ENCODE data around the gene MED25.

The MED25 gene

DNA sequence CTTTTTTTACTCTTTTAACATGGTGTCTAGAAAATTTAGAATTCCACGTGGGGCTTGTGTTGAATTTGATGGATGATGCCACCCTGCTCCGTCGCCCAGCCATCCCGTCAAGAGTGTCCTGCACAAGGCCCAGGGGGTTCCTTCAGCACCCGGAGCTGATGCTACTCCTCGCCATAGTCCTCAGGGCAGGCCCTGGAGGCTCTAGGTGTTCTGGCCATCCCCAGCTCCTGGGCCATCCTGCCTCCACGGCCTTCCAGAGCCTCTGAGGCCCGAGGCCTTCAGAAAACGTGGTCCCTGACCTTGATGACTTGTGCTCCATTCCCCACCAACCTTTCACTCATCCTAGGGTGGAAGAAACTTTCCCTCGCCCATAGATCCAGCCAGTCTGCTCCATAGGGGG lies 55.7 kb downstream of the MED25 start:
- DNase-seq (ENCODE audit: low read depth in 2 of 2), result no peak

DNA sequence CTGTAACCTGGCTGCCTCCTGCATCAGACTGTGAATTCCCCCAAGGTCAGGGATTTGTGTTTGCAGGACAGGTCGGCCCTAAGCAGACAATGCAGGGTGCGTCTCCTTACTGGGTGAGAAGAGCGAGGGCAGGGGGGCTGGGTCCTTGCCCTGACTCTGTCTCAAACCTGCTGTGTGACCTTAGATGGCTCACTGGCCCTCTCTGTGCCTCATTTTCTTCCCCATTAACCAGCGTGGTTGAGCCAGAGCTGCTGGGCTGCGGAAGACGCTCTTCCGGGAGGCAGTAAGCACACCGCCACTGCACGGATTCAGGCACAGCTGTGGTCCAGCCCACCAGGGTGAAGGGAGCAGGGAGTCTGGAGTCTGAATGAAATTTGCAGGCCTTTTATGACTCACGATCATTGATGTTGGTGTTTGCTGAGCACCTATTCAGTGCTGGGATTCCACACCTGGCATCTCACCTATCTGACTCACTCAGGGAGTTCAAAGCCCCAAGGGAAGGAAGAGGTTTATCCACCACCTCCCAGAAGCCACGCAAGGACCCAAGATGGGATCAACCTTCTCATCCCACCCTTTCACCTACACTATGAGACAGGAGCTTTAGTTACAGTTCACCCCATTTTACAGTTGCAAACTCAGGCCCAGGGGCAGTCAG lies 56.5 kb downstream of the MED25 start:
- DNase-seq (ENCODE audit: low read depth in 2 of 2), result no peak

DNA sequence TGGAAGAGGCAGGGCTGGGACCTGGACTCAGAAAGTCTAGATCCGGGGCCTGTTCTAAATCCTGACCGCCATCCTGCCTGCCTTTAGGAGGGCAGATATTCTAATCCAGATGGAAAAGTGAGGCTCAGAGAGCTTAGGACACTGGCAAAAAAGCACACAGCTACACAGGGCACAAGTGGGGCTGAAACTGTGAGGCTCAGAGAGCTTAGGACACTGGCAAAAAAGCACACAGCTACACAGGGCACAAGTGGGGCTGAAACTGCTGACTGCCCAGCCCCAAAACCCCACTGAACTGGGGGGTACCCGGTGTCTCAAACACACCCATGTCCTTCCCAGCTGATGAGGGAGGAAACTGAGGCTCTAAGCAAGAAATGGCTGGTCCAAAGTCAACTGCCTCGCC lies 57.1 kb downstream of the MED25 start:
- DNase-seq (ENCODE audit: low read depth in 2 of 2), result no peak

DNA sequence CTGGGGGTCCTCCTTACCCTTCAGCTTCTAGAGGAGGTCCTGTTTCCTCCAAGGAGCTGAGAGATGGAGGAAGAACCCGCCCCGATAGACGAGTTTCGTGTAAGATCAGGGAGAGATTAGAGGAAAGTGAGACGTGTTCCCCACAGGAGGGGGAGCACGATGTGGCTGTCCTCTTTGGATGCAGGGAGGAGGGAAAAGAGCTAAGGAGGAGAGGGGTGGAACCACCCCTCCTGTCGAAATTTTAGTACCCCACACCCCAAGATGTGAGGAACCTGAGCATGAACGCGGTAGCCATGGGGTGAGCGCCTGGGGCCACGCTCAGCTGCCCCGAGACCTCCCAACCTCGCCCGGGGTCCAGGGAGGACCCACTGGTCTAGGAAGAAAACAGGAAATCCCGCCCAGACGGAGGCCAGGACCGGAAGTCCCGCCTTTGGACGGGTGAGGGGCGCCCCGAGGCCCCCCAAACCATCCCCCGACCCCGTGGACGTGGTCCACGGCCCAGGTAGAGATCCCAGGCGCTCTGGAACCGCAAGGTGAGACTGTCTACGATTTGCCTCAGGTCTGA lies 57.9 kb downstream of the MED25 start:
- peak in 1 of 2 donors; percentile 13 for DNase-seq (ENCODE audit: low read depth in 2 of 2)

DNA sequence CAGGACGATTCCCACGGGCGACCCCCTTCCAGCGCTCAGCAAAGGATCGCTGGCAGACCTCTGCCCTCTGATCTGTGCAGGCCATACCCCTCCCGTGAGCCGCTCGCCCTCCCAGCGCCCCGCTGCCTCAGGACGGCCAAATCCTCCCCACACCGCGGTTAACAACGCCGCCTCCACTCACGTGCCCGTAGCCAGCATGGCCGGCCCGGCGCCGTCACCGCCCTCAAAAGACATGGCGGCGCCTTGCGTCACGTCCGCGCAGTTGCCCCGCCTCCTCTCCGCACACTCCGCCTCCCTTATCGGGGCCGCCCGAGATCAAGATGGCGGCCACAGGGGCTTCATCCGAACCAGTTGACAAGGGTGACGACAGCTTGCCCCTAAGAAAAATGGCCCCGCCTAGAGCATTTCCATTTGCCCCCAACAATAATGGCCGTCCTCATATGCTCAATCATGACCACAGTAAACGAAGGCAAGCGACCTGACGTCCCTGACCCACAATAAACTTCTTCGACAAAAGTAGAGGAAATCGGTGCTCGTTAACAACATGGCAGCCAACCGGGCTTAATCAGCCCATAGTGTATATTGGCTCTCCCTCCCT lies 58.4 kb downstream of the MED25 start:
- peak; percentile 94 for DNase-seq (ENCODE audit: low read depth in 2 of 2)

DNA sequence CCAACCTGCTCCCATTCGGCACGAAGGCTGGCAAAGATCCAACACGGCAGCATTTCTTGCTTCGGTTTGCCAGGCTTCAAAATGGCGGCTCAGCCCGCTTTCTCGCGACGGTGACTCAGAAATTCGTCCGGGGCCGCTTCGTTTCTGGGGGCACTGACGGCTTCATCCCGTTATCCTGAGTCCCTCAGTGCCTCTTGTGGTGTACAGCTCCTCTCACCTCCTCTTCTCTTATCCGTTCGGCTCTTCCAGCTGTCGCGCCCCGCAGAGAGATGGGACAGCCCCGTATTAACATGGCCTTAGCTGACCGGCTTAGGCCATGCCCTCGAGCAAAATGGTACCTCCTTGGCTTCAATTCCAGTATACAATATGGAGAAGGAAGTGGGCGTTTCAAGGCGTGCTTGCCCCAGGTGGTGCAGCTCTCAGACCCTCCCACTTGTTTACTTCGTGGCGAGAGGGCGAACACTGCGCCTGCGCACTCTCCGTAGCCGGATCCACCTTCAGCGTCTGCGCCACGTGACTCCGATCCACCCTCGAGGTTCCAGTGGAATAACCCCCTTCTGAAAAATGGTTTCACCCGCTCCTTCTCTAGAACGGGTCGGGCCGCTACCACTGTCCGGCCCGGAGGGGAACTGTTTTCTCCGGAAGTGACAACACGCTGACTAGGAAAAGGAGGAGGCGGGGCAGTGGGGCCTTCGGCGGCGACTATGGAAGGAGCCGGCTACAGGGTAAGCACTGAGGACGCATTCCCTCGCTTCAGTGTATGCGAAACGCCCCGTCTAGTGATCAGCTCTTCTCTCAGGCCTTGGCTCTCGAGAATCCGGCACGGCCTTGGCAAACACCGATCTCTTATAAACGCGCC lies 59.2 kb downstream of the MED25 start, which contains the start of the genes AKT1S1 and TBC1D17:
TSS of gene AKT1S1 (minus strand) at position 336 of the 859 bp plus-strand sequence. CDS start 4,060 bp downstream, outside the sequence.
TSS of gene TBC1D17 (plus strand) at position 683 of the 859 bp plus-strand sequence. CDS start at position 705, 22 bp downstream.
- peak; percentile 94 to 96 for DNase-seq (ENCODE audit: low read depth in 2 of 2)

DNA sequence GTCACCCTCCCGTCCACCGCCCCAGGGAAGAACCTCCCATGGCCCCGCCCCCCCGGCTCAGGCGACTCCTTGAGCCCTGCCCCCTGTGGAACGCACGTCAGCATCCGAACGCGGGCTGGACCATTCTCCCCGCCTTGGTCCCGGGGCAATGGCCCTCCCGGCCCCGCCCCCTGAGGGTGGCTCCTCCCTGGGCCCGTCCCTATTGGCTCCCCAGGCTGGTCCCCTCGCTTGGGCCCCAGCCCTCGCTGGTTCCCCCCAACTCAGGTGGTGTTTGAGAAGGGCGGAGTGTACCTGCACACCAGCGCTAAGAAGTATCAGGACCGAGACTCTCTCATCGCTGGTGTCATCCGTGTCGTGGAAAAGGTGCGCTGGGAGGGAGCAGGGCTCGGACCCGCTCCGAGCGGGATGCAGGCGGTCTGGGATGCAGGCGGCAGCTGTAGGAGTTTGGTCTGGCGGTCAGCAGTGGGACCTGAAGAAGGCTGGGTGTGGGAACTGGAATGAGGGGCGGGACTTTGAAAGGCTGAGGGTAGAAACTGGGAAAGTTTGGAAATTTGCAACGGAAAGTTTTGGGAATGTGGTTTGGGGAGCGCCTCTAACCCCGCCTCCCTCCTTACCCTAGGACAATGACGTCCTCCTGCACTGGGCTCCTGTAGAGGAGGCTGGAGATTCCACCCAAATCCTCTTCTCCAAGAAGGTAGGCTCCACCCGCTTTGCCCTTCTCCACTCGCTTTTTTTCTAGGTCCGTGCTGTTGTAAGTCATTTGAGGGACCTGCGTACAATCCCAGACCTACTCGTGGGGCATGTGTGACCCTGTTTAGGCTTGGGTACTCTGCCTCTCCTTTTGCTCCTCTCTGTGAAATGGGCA lies 60.0 kb downstream of the MED25 start:
- peak; percentile 92 to 94 for DNase-seq (ENCODE audit: low read depth in 2 of 2)

DNA sequence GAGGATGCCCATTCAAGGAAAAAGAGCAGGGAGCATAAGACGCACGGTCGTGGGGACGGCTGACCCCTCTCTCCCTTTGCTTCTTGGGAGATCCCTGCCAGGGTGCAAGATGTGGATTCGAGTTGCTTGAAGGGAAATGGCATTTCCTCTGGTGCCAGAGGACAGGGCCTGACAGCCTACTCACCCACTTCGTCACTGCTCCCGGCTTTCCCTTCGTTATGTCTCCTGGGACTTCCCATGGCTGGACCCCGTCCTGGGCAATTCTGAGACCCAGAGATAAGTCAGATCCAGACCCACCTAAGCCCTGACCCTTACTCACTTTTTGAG lies 60.6 kb downstream of the MED25 start:
- no peak for DNase-seq (ENCODE audit: low read depth in 2 of 2)

DNA sequence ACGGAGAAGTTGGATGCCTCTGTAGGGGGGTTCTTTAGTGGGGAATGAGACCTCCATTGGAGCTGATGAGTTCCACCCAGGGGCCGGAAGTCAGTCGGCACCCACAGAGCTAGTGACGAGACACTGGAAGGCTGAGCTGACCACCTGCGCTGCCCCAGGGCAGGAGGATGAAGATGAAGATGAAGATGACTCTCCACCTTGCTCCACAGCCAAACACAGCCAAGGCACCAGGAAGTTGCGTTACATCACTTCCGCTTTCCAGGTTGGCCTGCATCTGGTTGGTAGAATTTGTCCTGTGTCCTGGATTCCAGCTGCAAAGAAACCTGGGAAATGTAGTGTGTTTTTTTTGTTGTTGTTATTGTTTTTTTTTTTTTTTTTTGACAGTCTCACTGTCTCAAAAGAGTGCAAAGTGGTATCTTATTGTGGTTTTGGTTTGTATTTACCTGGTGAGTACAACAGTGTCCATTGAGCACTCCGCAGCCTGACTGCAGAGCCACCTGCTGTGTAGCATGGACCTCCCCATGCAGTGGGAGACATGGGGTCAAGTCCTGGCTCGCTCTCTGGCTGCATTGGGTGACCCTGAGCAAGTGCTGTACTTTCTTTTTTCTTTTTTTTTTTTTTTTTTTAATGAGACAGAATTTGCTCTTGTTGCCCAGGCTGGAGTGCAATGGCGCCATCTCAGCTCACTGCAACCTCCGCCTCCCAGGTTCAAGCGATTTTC lies 61.3 kb downstream of the MED25 start:
- DNase-seq (ENCODE audit: low read depth in 2 of 2), result no peak

DNA sequence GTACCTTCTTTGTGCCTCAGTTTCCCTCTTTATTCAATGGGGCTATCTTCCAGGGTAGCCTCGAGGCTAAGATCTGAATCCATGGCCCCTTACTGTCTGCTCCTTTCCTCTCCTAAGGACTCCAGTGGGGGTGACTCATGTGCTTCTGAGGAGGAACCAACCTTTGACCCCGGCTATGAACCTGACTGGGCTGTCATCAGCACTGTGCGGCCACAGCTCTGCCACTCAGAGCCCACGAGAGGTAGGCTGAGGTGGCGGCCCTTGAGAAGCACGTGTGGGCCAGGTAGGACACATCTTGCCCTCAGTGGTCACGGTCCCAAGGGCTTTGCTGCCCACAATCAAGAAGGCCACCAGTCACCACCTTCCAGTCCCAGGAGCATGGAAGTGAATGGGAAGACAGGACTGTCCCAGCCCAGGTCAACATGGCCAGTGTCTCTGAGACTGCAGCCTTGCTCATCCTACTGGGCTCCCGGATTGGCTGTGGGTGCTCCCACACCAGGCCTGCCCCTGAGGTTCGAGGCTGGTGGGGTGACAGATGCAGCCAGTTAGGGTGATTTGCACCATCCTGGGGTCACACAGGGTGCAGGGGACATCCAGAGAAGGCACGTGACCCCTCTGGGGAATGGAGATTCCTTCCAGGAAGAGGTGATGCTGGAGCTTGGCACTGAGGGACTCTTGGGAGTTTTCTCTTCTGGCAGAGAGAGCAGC lies 62.2 kb downstream of the MED25 start:
- DNase-seq (ENCODE audit: low read depth in 2 of 2), result no peak

DNA sequence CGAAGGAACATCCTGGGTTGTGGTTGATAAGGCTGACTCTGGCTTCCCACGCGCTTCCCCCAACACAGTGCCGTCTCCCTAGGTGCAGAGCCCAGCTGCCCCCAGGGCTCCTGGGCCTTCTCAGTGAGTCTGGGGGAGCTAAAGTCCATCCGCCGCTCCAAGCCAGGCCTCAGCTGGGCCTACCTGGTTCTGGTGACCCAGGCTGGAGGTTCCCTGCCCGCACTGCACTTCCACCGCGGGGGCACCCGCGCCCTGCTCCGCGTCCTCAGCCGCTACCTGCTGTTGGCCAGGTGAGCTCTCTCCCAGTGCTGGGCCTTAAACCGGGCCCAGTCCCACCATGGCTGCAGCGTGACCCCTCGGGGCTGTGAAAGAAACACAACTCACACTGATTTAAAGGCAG lies 63.1 kb downstream of the MED25 start:
- DNase-seq (ENCODE audit: low read depth in 2 of 2), result no peak

DNA sequence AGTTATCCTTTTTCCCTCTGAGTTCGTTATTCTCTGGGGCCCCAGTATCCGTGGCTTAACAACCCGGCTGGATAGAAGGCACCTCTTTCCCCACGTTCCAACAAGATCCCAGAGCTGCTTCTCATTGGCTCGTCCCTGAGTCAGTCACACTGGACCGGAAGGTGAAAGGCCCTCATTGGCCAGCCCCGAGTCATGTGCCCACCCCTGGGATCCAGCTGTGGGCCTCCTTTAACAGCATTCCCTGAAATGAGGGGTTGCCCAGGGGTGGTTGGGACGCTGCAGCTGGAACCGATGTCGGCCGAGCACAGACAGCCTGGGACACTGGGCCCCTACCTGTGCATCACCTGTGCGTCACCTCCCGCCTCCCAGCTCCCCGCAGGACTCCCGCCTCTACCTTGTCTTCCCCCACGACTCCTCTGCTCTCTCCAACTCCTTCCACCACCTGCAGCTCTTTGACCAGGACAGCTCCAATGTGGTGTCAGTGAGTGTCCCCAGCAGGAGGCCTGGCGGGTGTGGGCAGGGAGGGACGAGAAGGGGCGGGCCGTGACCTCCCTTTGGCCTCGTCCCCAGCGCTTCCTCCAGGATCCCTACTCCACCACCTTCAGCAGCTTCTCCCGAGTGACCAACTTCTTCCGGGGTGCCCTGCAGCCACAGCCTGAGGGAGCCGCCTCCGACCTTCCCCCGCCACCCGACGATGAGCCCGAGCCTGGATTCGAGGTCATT lies 63.7 kb downstream of the MED25 start:
- DNase-seq (ENCODE audit: low read depth in 2 of 2), result no peak

DNA sequence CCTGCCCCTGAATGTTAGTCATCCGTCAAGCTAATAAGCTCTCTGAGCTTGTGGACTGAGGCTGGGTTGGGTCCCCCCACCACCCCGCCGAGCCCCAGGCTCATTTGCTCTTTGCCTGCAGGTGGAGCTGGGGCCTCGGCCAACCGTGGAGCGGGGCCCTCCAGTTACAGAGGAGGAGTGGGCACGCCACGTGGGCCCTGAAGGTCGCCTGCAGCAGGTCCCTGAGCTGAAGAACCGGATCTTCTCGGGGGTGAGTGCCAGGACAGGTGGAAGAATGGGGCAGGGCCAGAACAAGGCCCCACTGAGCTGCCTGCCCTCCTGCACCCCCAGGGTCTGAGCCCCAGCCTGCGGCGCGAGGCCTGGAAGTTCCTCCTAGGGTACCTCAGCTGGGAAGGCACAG lies 64.6 kb downstream of the MED25 start:
- DNase-seq (ENCODE audit: low read depth in 2 of 2), result no peak

DNA sequence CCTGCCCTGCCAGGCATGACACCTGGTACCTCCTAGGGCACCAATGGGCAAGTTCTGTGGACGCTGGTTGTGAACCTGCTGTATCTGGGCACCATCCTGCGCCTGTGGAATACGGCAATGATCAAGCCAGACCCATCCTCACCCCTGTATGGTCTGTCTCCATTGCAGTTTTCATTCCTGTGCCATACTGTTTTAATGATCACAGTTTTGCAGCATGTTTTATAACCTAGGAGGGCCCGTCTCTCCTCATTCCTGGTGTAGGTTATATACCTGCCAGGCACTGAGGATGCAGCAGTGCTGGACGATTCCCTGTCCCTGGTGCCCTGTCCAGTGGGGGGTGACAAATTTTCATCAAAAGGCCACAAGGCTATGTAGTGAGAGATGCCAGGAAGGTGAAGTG lies 65.0 kb downstream of the MED25 start:
- no peak for DNase-seq (ENCODE audit: low read depth in 2 of 2)

DNA sequence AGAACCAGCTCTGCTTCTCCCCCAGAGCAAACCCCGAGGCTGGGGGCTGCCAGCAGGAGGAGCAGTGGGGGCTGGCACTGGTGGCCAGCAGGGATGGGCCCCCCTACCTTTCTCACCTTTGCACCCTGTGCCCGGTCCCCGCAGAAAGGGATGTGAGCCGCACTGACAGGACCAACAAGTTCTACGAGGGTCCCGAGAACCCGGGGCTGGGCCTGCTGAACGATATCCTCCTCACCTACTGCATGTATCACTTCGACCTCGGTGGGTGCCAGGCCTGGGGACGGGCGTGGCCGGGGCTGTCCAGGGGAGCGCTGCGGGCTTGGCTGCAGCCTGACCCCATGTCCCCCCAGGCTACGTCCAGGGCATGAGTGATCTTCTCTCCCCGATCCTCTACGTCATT lies 66.0 kb downstream of the MED25 start:
- no peak for DNase-seq (ENCODE audit: low read depth in 2 of 2)

DNA sequence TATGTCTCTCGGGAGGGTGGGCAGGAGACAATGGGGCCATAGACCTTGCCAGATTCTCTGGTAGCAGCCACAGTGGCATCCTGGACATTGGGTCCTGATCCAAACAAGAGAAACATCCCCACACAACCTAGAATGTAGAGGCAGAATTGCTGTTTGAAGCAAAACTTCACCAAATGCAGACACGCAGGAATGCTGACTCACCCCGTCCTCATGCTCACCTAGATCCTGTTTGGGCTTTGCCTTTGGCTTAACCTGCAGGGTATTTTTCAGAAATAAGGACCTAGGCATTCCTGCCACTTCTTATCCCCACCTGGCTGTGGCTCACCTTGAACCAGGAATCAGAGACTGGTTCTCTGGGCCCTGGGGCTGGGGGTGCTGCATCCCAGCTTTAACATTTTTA lies 66.7 kb downstream of the MED25 start:
- DNase-seq (ENCODE audit: low read depth in 2 of 2), result no peak

All from stimulated activated CD8-positive, alpha-beta memory T cell treated with anti-CD3 and anti-CD28 coated beads, Interleukin-7, amount 100 ng/mL, for 1 hour (primary cell).